Ecto neural progenitor cell (in vitro differentiated cells): ENCODE data around the gene SEC16B.

Source experiments
- DNase-seq: peaks from one replicate; pipeline ENCODE4 v3.0.0-alpha.2; 2018; ENCODE audit warnings: low spot score

SEC16B gene

DNA sequence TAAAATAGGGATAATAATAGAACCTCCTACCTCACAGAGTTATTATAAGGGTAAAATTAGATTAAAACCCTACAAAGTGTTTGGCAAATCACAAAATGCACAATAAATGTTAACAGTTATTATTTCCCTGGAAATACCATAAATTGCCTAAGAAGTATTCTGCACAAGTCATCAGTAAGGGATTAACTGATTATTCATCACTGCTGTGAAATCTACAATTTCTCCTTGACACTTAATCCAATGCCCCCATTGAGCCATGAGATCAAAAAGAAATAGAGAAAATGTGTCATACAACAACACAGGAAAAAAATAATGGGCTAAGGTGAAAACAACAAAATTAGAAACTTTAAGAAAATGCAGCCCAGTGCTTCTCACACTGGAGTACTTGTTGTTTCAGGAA lies 6.7 kb upstream of the SEC16B start:
- DNase-seq: no peak

- no peak for DNase-seq
These were observed 6.0 kb upstream of the SEC16B start for GRCh38 chr1:177975588-177976495.

- DNase-seq: no peak
These were observed 3.7 kb upstream of the SEC16B start for GRCh38 chr1:177973585-177973984.

DNA sequence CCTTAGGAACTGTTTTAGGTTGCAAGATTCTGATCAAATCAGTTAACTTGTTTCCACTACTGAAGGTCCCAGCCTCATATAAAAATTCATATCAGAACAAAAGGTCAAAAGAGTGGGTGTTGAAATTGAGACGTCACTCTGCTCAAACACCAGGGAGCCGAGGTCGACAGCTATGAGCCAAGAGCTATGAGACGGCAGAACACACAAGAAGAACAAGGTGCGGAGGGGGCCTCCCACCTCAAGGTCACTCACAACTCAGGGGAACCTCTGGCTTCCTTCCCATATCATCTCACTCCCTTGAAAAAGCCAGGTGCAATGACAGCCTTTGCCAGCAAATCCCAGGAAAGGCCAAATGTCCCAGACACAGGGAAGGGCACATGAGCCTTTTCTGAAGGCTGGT lies 749 bp downstream of the SEC16B start:
- no peak for DNase-seq

DNA sequence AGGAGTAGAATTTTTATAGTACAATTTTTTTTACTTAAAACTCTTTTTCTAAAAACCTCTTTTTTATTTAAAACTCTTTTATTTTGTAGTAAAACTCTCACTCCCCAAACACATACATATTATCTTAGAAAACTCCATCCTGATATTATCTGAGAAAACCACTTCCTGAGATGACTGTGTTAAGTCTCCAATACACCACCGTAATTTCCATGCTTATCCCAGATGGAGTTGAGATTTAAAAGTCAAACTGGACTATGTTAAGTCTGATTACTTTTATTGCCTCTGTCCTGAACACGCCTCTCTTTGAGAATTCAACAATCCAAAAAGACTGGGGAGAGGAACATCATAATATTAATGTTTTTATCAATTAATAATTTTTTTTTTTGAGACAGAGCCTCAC lies 3.7 kb downstream of the SEC16B start:
- no peak for DNase-seq

DNA sequence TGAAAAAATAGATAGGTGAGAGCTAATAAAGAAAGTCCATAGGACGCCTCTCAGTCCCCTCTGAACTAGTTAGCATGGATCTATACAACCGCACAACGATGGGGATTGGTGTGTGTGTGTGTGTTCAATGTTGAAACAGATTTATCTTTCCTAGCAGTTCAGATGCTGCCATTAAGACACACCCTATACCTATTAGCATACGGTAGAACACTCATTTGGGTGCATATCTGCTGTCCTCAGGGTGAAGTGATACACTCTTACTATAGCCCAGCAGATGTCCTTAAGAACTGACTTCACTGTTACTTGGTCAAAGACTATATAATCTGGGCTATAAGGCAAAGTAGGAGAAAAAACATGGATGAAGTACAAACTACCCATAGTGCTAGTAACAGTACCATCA lies 4.6 kb downstream of the SEC16B start:
- no peak for DNase-seq

GRCh38 chr1:177964336-177964735 lies 5.5 kb downstream of the SEC16B start:
- no peak for DNase-seq

DNA sequence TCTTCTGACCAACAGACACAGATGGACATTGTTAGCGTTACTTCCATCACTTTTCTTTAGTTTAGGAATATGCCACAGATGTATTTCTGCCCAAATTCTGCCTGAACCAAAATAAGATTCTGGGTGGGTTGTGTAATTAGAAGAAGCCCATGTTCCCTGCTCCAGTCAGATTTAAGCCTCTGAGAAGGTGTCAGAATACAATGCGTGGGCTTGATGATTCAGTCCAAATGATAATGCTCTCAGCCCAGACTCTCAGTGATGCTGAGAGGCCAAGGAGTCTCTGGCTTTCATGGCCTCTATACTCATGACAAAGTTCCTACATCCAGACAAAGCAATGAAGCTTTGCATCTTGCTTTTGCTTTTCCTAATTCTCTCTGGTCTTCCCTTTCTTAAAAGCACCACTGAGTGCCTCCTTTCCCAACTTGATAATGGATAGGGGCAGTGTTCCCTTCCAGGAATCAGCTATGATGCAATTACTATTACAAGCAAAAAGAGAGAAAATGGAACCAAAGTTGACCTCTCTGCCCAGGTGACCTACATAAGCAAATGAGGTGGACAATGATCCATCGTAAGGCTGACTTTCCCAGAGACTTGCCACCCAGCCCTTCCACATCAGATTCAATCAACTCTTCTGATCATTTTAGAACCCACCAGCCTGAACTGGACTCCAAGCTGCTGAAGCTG lies 8.8 kb downstream of the SEC16B start:
- DNase-seq: no peak

DNA sequence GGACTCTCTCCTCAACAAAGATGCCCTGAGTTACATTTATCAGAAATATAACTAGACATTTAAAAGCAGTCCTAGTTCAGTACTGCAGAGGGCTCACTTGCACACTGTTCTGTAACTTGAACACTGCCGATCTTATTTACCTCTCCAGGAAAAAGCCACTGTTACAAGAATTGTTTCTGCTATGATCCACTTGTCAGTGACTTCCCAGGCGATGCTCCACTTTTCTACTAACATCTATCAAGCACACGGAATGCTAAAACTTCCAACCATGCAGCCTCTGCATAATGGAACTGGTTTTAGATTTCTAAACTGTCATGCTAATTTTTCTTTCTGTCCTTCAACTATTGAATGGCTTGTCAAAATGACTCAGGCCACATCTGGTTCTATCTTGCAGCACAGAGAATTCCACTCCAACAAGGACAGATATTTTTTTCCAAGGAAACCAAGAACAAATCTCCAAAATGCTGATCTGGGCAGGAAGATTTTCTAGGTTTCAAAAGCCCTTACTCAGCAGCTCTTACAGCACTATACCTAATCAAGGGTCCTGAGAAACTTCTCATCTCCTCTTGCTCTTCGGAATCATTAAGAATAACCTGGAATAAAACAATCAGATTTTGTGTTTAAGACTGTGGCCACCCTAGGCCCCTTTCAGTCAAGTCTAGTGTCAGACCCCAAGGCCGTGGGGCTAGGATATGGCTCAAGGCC lies 9.9 kb downstream of the SEC16B start:
- DNase-seq: no peak

- DNase-seq: no peak
These were observed 11.8 kb downstream of the SEC16B start for GRCh38 chr1:177958092-177958491.

- peak; percentile 17 for DNase-seq
These were observed 15.8 kb downstream of the SEC16B start for GRCh38 chr1:177954076-177954475.

- DNase-seq: no peak
These were observed 16.3 kb downstream of the SEC16B start for GRCh38 chr1:177953549-177953948.

GRCh38 chr1:177952691-177953090 lies 17.2 kb downstream of the SEC16B start:
- no peak for DNase-seq

DNA sequence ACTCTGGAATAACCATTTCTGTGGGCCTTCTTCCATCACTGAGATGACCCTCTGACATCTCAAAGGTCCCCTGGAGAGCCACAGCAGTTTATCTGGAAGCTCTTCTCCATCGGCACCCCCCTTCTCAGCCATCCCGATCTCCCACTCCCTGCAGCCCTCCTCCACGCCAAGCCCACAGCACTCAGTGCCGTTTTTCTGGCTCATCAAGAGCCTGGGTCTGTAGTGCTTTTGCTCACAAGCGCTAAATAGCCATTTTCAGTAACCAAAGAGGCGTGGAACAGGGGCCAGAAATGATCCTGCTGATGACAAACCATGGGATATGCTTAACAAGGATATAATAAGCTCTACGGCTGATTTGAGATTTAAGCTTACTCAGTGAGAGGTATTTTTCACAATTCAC lies 17.6 kb downstream of the SEC16B start:
- no peak for DNase-seq

GRCh38 chr1:177950506-177950905 lies 19.4 kb downstream of the SEC16B start:
- DNase-seq: no peak

- peak; percentile 69 for DNase-seq
These were observed 21.4 kb downstream of the SEC16B start for GRCh38 chr1:177948336-177948972.

DNA sequence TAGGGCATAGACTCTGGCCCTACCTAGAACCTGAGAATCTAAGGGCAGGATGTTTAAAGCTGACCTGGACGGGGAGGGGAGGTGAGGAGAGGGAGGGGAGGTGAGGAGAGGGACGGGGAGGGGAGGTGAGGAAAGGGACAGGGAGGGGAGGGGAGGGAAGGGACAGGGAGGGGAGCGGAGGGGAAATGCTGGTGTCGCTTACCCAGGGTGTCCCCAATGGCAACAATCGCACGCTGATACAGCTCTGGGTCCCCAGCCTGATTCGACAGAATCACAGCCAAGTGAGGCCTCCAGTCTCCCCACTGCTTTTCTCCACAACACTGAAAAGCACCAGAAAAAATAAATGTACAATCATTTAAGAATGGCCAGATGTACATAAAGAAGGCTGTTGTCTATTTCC lies 22.2 kb downstream of the SEC16B start:
- DNase-seq: no peak

DNA sequence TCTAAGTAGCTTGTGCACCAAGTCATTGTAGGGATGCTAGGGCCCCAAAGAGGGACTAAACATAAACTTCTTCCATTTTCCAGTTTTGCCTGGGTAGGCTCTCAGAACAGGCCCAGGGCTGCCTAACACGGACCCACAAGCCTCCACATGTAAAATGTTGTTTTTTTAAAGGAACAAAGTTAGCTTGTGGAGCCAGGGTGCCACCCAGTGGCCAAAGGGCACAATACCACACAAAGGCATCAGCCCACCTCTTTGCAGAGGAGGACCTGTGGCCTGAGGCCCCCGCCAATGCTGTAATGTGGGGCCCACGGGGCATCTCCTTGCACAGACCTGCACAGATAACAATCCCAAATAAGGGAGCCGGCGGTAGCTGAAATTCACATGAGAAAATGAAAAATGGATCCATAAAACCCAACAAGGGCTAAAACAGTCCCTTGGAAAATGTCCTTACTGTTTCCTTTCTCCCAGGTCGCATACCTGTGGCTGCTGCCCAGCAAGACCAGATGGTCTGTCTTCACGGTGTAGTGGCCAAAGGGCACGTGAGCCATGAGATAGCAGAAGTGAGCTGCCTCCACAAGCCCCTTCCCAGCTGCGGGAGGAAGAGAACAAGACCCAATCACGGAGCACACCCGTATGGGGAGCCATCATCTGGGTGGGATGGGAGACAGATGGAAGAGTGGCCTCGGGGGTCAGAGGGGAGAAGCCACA lies 23.8 kb downstream of the SEC16B start:
- DNase-seq: peak; percentile 80

GRCh38 chr1:177944016-177944949 lies 25.6 kb downstream of the SEC16B start:
- no peak for DNase-seq

DNA sequence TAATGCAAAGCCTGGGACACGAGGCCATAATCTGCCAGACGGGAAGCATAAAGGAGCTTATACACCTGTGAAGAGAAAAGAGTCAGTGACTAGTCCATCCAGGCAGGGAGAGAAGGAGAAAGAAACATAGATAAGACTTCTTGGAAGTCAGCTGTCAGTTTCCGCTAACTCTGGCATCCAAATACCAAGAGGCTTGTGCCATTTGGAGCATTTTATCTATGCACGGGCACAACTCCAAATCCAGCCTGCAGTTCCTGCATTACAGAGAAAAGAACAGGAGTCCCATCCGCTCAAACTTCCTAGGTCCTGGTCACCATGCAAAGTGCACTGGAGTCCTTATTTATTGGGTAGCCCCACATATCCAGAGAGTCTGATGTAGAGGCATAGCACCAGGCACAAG lies 27.9 kb downstream of the SEC16B start:
- DNase-seq: no peak

DNA sequence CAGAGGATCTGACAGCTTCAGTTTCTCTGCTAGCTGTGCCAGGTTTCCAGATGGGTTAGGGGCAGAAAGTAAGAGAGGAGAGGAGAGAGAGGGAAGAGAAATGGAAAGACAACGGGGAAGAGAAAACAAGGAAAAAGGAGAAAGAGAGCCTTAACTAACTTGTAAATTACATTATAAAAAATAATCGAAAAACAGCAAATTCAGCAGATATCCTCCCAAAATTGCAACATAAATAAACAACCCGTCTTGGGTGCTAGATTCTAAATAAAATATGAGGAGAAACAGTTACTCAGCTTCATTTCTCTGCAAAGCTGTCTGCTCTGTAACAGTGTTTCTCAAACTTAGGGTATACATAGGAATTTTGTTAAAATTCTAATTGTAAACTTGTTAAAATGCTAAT lies 29.2 kb downstream of the SEC16B start:
- DNase-seq: no peak
